ENCODE measurements around the gene AUTS2.
A peak's percentile ranks its signal among the peaks of the same experiment; 100 is the strongest.

The AUTS2 gene

GRCh38 chr7:70143075-70144044, 545.1 kb downstream of the AUTS2 start (continued):
- no peak for TF ChIP-seq ZNF274 (IDR thresholded peaks at IDR 0.05; ENCODE audit: low read length)
- no peak for TF ChIP-seq ZNF274 (tag by site-specific recombination; IDR thresholded peaks at IDR 0.05; ENCODE audit: borderline replicate concordance)
- no peak for TF ChIP-seq ZNF362 (tag by site-specific recombination; IDR thresholded peaks at IDR 0.05)
- no peak for TF ChIP-seq KLF9 (tag by site-specific recombination; IDR thresholded peaks at IDR 0.05; ENCODE audit: low read depth)
- no peak for TF ChIP-seq ZSCAN5A (tag by site-specific recombination; IDR thresholded peaks at IDR 0.05)
- TF ChIP-seq ZNF777 (tag by site-specific recombination; IDR thresholded peaks at IDR 0.05; ENCODE audit: borderline replicate concordance), result no peak
- TF ChIP-seq ZBTB44 (tag by site-specific recombination; IDR thresholded peaks at IDR 0.05), result peak; percentile 77
- TF ChIP-seq ZNF580 (tag by site-specific recombination; IDR thresholded peaks at IDR 0.05), result no peak
- no peak for TF ChIP-seq REST (tag by site-specific recombination; IDR thresholded peaks at IDR 0.05)
- TF ChIP-seq ZNF596 (tag by site-specific recombination; IDR thresholded peaks at IDR 0.05), result 0 out of 2 replicates have a peak, but pooled peaks have one; percentile 17
- TF ChIP-seq ZNF202 (tag by site-specific recombination; IDR thresholded peaks at IDR 0.05; ENCODE audit: borderline replicate concordance), result no peak
- peak; percentile 44; the same call in 1 of the 2 replicates for TF ChIP-seq MZF1 (tag by site-specific recombination; IDR thresholded peaks at IDR 0.05; ENCODE audit: borderline replicate concordance)
- TF ChIP-seq ZNF791 (tag by site-specific recombination; IDR thresholded peaks at IDR 0.05), result no peak
- no peak for TF ChIP-seq ZNF571 (tag by site-specific recombination; IDR thresholded peaks at IDR 0.05)
- TF ChIP-seq ZNF335 (tag by site-specific recombination; conservative IDR thresholded peaks at IDR 0.05), result no peak
- no peak for TF ChIP-seq ZNF548 (tag by site-specific recombination; IDR thresholded peaks at IDR 0.05)
- no peak for TF ChIP-seq ZNF223 (tag by site-specific recombination; IDR thresholded peaks at IDR 0.05)
- no peak for TF ChIP-seq ZNF658 (tag by site-specific recombination; IDR thresholded peaks at IDR 0.05)
- 0 out of 2 replicates have a peak, but pooled peaks have one; percentile 5 for TF ChIP-seq ATF2 (tag by site-specific recombination; IDR thresholded peaks at IDR 0.05; ENCODE audit: low read depth)
- no peak for TF ChIP-seq ZFP41 (tag by site-specific recombination; IDR thresholded peaks at IDR 0.05; ENCODE audit: borderline replicate concordance)
- no peak for TF ChIP-seq ZNF830 (tag by site-specific recombination; IDR thresholded peaks at IDR 0.05; ENCODE audit: low read depth)
- no peak for TF ChIP-seq ZNF692 (tag by site-specific recombination; IDR thresholded peaks at IDR 0.05)
- TF ChIP-seq GLIS1 (tag by site-specific recombination; IDR thresholded peaks at IDR 0.05), result no peak
- TF ChIP-seq ZNF544 (tag by site-specific recombination; IDR thresholded peaks at IDR 0.05), result no peak
- TF ChIP-seq ZNF341 (tag by site-specific recombination; IDR thresholded peaks at IDR 0.05; ENCODE audit: low read depth), result no peak
- no peak for TF ChIP-seq ZNF677 (tag by site-specific recombination; IDR thresholded peaks at IDR 0.05)
- 0 out of 2 replicates have a peak, but pooled peaks have one; percentile 38 for TF ChIP-seq ZBTB48 (tag by site-specific recombination; IDR thresholded peaks at IDR 0.05)
